Activated CD8-positive, alpha-beta T cell treated with anti-CD3 and anti-CD28 coated beads, Interleukin-2, amount 10 ng/mL, durations not matched to agents 7 days and 5 days (primary cell): ENCODE results near the gene VAC14. TPM values are rescaled to one million over a fixed set of nuclear protein-coding genes. Genes with fewer than 3 reads are reported as not detected.
A peak's percentile ranks its signal among the peaks of the same experiment; 100 is the strongest.

Experiments
- ATAC-seq: fragments of 150-1000 bp; cut with Tn5 transposase; one replicate; pipeline ENCODE4 v1.10.0; 2021; ENCODE audit warnings: moderate library complexity
- CTCF ChIA-PET: fragments of 350-600 bp; sonication (Branson Sonifier 250); formaldehyde crosslinking; loops from one replicate; lab custom pipeline; 2021; ENCODE audit warnings: antibody characterized with exemption; lab: Charles Lee
- POLR2A ChIA-PET: fragments of 350-600 bp; sonication (Branson Sonifier 250); formaldehyde crosslinking; loops from one replicate; lab custom pipeline; 2021; ENCODE audit warnings: antibody characterized with exemption; lab: Charles Lee
- DNase-seq: peaks from one replicate; pipeline ENCODE4 v3.0.0-alpha.2; 2020
- H3K27ac Mint-ChIP-seq: one replicate; pipeline ENCODE4 v1.8.0; 2021; ENCODE audit warnings: mild to moderate bottlenecking, mixed read lengths
- H3K27me3 Mint-ChIP-seq: one replicate; pipeline ENCODE4 v1.8.0; 2021; ENCODE audit warnings: low read depth, mixed read lengths
- H3K36me3 Mint-ChIP-seq: one replicate; pipeline ENCODE4 v1.8.0; 2021; ENCODE audit warnings: low read depth, mixed read lengths
- H3K4me1 Mint-ChIP-seq: one replicate; pipeline ENCODE4 v1.8.0; 2021; ENCODE audit warnings: low read depth, mixed read lengths
- H3K4me3 Mint-ChIP-seq: one replicate; pipeline ENCODE4 v1.8.0; 2021; ENCODE audit warnings: mild to moderate bottlenecking, mixed read lengths
- H3K9me3 Mint-ChIP-seq: one replicate; pipeline ENCODE4 v1.8.0; 2022; ENCODE audit warnings: mixed read lengths; ENCODE audit not compliant: insufficient read depth
- total RNA-seq, 2 experiments: library from RNA; stranded (reverse); gene quantifications; one replicate each; pipeline ENCODE4 v1.2.3, GENCODE V29; 2021

The VAC14 gene
- total RNA-seq, 2 experiments from 2014 or later: 35.2 to 37.9 TPM

DNA sequence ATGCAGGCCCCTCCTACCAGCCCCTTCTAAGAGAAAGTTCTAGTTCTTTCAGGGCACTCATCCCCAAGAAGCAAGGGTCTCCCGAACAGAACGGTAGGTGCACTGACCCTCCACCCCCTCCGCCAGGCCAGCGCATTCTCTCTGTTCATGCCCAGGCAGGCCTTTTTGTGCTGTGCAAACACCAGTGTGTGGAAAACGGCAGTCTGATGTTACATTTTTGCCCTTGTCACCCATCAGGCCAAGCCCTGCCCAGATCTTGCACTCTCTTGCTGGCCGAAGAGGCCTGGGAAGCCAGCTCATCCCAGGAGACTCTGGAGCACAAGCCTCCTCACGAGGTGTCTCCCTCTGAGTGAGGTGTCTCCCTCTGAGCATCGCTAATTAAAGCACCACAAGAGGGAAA lies 99.0 kb downstream of the VAC14 start:
- Mint-ChIP-seq H3K27ac (no peak overlapping the region), H3K9me3 (no peaks in the 10 kb centered on the region), H3K4me3 (no peak overlapping the region), H3K4me1 (peaks cover 16% of the 10 kb centered on the region), H3K36me3 (peaks cover 9% of the 10 kb centered on the region), H3K27me3 (no peaks in the 10 kb centered on the region)
- CTCF ChIA-PET: no interaction called here
- DNase-seq (no peak), ATAC-seq (no peak)
- POLR2A ChIA-PET: no interaction called here

DNA sequence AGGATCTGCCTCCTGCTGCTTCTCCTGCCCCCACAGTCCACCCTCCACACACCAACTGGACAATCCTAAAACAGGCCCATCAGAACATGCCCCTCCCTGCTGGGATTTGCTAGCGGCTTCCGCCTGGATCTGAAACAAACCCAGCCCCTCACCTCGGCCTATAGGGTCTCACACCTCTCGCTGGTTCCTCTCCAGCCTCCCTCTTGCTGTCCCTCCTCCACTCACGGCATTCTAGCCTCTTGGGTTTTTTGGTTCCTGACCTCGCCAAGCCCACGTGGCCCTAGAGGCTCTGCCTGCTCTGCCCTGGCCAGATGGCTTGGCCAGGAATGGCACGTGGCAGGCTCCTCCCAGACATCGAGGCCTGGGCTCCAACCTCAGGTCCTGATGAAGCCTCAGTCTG lies 99.4 kb downstream of the VAC14 start:
- ATAC-seq (no peak), DNase-seq (no peak)
- ChIA-PET CTCF (no interaction called here), POLR2A (no interaction called here)
- H3K36me3 Mint-ChIP-seq: peaks cover 9% of the 10 kb centered on the region
- no peaks in the 10 kb centered on the region for H3K9me3 Mint-ChIP-seq
- peaks cover 20% of the 10 kb centered on the region for H3K4me1 Mint-ChIP-seq
- no peaks in the 10 kb centered on the region for H3K27me3 Mint-ChIP-seq
- peak overlapping the region; percentile 26 for H3K27ac Mint-ChIP-seq
- no peak overlapping the region for H3K4me3 Mint-ChIP-seq

DNA sequence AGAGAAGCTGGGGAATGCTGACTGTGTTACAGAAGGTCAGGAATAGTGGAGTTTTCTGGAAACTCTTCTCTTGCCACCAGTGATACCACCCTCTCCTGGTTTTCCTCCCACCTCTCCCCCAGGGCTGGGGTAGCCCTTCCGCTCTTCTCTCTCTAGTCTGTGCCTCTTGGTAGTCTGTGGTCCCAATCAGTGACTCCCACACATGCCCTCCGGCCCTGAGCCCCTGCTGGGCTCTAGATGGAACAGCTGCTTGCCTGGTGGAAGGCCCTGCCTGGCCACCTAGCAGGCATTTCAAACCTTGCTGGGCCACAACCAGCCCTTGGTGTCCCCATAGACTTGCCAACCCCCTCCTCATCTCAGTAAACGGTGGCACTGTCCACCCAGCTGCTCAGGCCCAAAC lies 99.9 kb downstream of the VAC14 start:
- no peak overlapping the region for H3K4me3 Mint-ChIP-seq
- ChIA-PET POLR2A (no interaction called here), CTCF (no interaction called here)
- no peaks in the 10 kb centered on the region for H3K9me3 Mint-ChIP-seq
- peaks cover 25% of the 10 kb centered on the region for H3K4me1 Mint-ChIP-seq
- peak overlapping the region; percentile 26 for H3K27ac Mint-ChIP-seq
- H3K27me3 Mint-ChIP-seq: no peaks in the 10 kb centered on the region
- DNase-seq (no peak), ATAC-seq (no peak)
- peaks cover 9% of the 10 kb centered on the region for H3K36me3 Mint-ChIP-seq

DNA sequence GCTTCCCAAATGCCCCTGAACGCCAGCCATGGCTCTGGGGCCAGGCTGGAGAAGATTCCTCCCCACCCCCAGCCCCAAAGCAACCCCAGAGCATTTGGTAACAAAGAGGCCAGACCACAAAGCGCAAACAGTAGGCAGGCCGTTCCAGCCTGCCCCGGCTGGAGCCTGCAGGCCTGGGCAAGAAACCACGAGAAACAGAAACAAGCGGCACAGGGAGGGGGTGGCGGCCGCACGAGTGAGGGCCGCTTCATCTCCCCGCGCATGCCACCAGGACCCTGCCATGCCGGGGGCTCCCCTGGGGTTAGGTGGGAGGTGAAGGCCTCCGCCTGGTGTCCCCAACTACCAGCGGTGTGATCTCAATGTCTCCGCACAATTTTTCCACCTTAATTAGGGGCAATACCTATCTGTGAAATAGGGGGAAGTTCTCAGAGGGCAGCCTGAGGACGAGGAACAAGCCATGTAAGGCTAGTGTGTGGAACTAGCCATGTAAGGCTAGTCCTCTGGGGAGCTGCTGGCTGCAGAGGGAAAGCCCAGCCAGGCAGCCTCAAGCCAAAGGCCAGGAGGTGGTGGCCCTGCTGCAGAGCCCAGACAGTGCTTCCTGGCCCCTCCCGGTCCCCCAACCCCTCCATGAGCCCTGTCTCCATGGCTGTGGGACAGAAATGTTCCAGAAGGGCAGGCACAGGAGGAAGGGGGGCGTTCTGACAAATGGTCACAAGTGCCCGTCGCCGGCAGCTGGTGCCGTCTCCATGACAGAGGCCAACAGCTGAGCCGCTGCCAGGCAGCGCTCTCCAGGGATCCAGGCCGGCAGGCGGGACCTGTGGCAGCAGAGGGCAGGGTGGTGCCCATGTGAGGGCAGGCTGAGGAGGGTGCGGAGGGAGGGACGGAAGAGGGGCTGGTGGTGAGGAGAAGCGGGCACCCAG lies 100.6 kb downstream of the VAC14 start:
- H3K27me3 Mint-ChIP-seq: no peaks in the 10 kb centered on the region

DNA sequence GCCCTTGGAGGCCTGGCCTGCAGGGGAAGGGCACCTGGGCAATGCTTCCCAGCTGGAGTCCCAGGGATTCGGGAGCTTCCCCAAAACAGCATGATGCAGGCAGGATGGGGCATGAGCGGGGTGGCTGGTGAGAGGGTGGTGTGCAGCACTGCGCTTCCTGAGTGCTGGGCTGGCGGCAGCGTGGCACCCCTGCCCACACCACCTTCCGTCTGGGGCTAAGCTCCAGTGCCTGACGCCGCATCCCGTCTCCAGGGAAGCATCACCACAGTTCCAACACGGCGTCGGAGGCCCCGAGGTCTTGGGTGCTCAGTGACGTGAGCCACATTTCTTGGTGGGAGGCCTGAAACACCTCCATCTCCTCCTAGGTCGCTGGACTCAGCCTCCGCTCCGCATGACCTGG lies 101.3 kb downstream of the VAC14 start:
- Mint-ChIP-seq H3K4me3 (no peak overlapping the region), H3K27me3 (no peaks in the 10 kb centered on the region), H3K27ac (no peak overlapping the region), H3K4me1 (peaks cover 38% of the 10 kb centered on the region), H3K9me3 (no peaks in the 10 kb centered on the region), H3K36me3 (peaks cover 12% of the 10 kb centered on the region)
- DNase-seq: no peak
- ATAC-seq: no peak
- ChIA-PET CTCF (no interaction called here), POLR2A (no interaction called here)

More for the DNA sequence above, 100.6 kb downstream of the VAC14 start:
- CTCF ChIA-PET: no interaction called here
- no peak overlapping the region for H3K27ac Mint-ChIP-seq
- DNase-seq (no peak), ATAC-seq (no peak)
- H3K36me3 Mint-ChIP-seq: peaks cover 10% of the 10 kb centered on the region
- peaks cover 32% of the 10 kb centered on the region for H3K4me1 Mint-ChIP-seq
- H3K4me3 Mint-ChIP-seq: no peak overlapping the region
- POLR2A ChIA-PET: no interaction called here
- H3K9me3 Mint-ChIP-seq: no peaks in the 10 kb centered on the region

DNA sequence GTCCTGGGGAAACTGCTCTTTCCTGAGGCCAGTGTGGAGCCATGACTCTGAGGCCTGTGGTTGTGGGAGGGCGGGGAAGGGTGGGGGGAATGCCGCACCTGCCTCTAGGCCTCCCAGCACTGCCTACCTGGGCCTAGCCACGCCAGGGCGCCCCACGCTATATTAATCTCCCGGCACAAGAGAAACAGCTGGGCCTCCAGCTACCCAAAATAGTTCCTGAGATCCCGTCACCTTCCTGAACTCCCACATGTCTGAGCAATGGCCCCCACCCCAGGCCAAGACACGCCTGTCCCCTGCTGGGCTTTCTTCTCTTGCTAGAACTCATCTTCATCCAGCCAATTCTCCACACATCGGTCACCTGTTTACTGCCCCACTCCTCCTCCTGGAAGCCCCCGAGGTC lies 102.1 kb downstream of the VAC14 start:
- ATAC-seq (no peak), DNase-seq (no peak)
- H3K27ac Mint-ChIP-seq: peak overlapping the region; percentile 73
- POLR2A ChIA-PET: interaction anchor here (0.6 to 1.0 kb wide), 2 partner anchors 10 to 38 kb away, joined by 3 read pairs; no protein-coding TSS in a partner anchor
- no peaks in the 10 kb centered on the region for H3K27me3 Mint-ChIP-seq
- peaks cover 44% of the 10 kb centered on the region for H3K4me1 Mint-ChIP-seq
- no peaks in the 10 kb centered on the region for H3K9me3 Mint-ChIP-seq
- no peak overlapping the region for H3K4me3 Mint-ChIP-seq
- CTCF ChIA-PET: no interaction called here
- peaks cover 12% of the 10 kb centered on the region for H3K36me3 Mint-ChIP-seq

DNA sequence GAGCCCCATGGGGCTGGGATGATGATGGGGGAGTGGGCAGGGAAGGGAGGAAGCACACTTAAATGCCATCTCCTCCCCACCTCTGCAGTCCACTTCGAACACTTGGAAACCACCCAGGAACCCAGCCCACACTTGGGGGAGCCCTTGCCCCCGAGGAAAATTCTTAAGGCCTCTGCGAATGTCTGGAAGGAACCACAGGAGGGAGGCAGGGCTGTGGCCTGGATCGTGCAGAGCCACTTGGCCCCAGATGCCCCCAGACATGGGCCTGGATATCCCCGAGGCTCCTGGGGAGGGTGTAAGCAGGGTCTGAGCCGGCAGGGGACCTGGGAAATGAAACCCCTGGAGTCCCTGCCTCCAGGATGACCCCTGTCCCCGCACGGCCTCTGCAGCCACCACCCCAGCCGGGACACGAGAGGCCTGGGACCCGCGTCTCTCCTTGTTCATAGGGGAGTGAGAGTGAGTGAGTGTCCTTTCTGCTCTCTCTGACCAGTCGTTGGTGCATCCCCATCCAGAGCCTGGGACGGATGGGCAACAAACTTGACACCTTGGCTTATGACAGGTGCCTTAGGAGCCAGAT lies 103.3 kb downstream of the VAC14 start:
- peaks cover 45% of the 10 kb centered on the region for H3K4me1 Mint-ChIP-seq
- POLR2A ChIA-PET: interaction anchor here (3.0 kb wide), 1 partner anchor 40 kb away, joined by 31 read pairs; no protein-coding TSS in a partner anchor
- H3K9me3 Mint-ChIP-seq: no peaks in the 10 kb centered on the region
- H3K27me3 Mint-ChIP-seq: no peaks in the 10 kb centered on the region
- DNase-seq (no peak), ATAC-seq (no peak)
- peaks cover 12% of the 10 kb centered on the region for H3K36me3 Mint-ChIP-seq
- CTCF ChIA-PET: interaction anchor here (2.9 to 3.4 kb wide), 2 partner anchors 40 to 73 kb away, joined by 21 to 26 read pairs; no protein-coding TSS in a partner anchor
- peak overlapping the region; percentile 91 for H3K27ac Mint-ChIP-seq
- no peak overlapping the region for H3K4me3 Mint-ChIP-seq

DNA sequence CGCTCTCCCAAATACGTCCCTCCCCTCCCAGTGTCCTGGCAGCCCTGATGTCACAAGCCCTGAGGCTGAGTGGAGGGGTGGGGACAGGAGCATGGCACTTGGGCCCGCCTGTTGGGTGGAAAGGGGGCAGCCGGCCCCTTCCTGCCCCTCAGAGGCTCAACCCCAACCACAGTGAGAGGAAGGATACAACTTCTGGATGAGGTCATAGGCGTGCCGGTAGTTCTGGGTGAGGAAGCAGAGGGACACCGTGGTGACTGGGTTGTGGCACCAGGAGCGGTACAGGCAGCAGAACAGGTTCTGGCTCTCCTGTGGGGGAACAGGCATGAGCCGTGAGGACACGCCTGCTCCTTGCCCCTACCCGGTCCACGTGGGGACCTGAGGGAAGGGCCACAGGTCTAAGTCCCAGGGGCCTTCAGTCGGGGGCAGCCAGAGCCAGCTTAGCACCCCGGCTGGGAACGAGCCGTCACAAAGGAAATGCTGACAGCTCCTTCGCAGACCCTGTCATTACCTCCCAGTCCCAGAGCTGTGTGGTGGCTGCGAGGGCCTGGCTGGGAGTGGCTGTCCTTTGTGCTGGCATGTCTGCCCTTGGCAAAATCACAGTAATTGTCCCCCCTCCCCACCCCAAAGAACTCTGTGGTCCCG lies 103.9 kb downstream of the VAC14 start:
- DNase-seq: peak; percentile 80
- POLR2A ChIA-PET: interaction anchor here (0.7 to 3.0 kb wide), 4 partner anchors 38 to 64 kb away, joined by 3 to 31 read pairs (median 4); no protein-coding TSS in a partner anchor
- Mint-ChIP-seq H3K27me3 (no peaks in the 10 kb centered on the region), H3K36me3 (peaks cover 12% of the 10 kb centered on the region), H3K9me3 (no peaks in the 10 kb centered on the region), H3K27ac (peak overlapping the region; percentile 91), H3K4me1 (peaks cover 45% of the 10 kb centered on the region), H3K4me3 (peak overlapping the region; percentile 52)
- CTCF ChIA-PET: interaction anchor here (1.4 to 3.4 kb wide), 3 partner anchors 38 to 74 kb away, joined by 5 to 26 read pairs (median 21); no protein-coding TSS in a partner anchor
- ATAC-seq: peak; percentile 72

DNA sequence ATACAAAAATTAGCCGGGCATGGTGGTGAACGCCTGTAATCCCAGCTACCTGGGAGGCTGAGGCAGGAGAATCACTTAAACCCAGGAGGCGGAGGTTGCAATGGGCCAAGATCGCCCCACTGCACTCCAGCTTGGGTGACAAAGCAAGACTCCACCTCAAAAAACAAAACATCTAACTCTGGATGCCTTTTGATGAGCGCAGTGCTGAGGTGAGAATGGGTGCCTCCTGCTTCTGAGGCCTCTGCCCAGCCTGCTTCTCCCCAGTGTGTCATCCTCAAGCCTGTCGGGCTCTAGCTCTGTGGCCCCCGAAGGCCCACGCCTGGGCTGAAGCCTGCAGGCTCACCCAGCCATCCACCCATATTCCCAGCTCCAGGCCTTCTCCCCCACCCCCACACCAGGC lies 104.6 kb downstream of the VAC14 start:
- ChIA-PET POLR2A (interaction anchor here (0.7 to 3.0 kb wide), 4 partner anchors 39 to 65 kb away, joined by 3 to 31 read pairs (median 4); no protein-coding TSS in a partner anchor), CTCF (interaction anchor here (1.4 to 3.4 kb wide), 5 partner anchors 16 to 74 kb away, joined by 4 to 26 read pairs (median 6); no protein-coding TSS in a partner anchor)
- H3K27me3 Mint-ChIP-seq: no peaks in the 10 kb centered on the region

DNA sequence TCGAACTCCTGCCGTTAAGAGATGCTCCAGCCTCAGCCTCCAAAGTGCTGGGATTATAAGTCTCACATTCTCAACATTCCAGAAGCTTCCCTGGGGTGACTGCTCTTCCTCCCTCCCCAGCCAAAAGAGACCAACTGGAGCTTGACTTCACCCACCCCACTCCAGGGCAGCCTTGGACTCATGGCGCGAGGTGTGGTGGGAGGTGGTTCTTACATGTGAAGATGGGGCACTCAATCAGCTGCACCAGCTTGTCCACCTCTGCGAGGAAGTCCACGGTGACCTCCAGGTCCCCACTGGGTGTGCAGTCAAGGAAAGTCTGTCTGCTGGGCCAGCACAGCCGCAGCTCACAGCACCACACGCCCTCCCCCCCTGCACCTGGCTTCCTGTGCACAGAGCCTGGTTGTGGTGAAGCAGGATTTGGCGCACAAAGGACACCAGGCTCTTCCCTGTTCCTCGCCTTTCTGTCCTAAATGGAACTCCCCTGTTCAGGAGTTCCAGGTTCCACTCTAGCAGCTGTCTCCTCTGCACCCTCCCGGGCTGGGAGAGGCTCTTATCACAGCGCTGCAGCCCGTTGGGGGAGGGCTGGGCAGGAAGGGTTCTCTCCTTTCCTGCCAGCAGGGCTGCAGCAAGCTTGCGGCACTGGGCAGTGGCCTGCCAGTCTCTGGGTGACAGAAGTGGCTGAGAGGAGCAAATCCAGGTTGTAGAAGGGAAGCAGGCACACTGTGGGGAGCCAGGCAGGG lies 105.5 kb downstream of the VAC14 start:
- CTCF ChIA-PET: interaction anchor here (1.4 to 3.4 kb wide), 5 partner anchors 15 to 75 kb away, joined by 4 to 26 read pairs (median 6); no protein-coding TSS in a partner anchor
- Mint-ChIP-seq H3K9me3 (no peaks in the 10 kb centered on the region), H3K4me3 (peak overlapping the region; percentile 56)

More for the DNA sequence above, 104.6 kb downstream of the VAC14 start:
- H3K27ac Mint-ChIP-seq: peak overlapping the region; percentile 91
- H3K36me3 Mint-ChIP-seq: peaks cover 12% of the 10 kb centered on the region
- peak; percentile 24 for ATAC-seq
- no peak for DNase-seq
- H3K9me3 Mint-ChIP-seq: no peaks in the 10 kb centered on the region
- H3K4me1 Mint-ChIP-seq: peaks cover 45% of the 10 kb centered on the region
- peak overlapping the region; percentile 52 for H3K4me3 Mint-ChIP-seq

DNA sequence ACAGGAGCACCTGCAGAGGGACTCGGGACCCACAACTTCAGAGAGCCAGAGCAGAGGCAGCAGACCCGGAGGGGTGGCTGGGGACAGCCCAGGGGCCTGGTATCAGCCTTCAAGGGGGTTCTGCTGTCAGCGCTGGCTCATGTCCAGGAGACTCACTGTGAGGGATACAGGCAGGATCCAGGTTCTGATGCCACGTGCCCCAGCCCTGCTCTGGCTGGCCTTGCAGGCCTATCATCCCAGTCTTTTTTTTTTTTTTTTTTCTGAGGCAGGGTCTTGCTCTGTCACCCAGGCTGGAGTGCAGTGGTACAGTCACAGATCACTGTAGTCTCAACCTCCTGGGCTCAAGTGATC lies 106.1 kb downstream of the VAC14 start:
- H3K27ac Mint-ChIP-seq: peak overlapping the region; percentile 91
- H3K4me1 Mint-ChIP-seq: peaks cover 47% of the 10 kb centered on the region
- H3K4me3 Mint-ChIP-seq: no peak overlapping the region
- no peaks in the 10 kb centered on the region for H3K27me3 Mint-ChIP-seq
- H3K9me3 Mint-ChIP-seq: no peaks in the 10 kb centered on the region
- ATAC-seq (no peak), DNase-seq (no peak)
- peaks cover 12% of the 10 kb centered on the region for H3K36me3 Mint-ChIP-seq
- CTCF ChIA-PET: interaction anchor here (1.5 to 3.4 kb wide), 4 partner anchors 14 to 76 kb away, joined by 4 to 26 read pairs (median 14); no protein-coding TSS in a partner anchor
- POLR2A ChIA-PET: interaction anchor here (1.0 to 3.0 kb wide), 2 partner anchors 16 to 43 kb away, joined by 3 to 31 read pairs; no protein-coding TSS in a partner anchor

More for the DNA sequence above, 105.5 kb downstream of the VAC14 start:
- Mint-ChIP-seq H3K4me1 (peaks cover 45% of the 10 kb centered on the region), H3K36me3 (peaks cover 12% of the 10 kb centered on the region), H3K27ac (peak overlapping the region; percentile 91), H3K27me3 (no peaks in the 10 kb centered on the region)
- DNase-seq (peak; percentile 68), ATAC-seq (peak; percentile 56)
- POLR2A ChIA-PET: interaction anchor here (1.0 to 3.0 kb wide), 2 partner anchors 17 to 42 kb away, joined by 3 to 31 read pairs; no protein-coding TSS in a partner anchor
